Measurements from ENCODE around the gene TMEM131.

Gene TMEM131

GRCh38 chr2:97716695-97717612 is 278.8 kb downstream of the TMEM131 start:
- ChIA-PET CTCF (interaction anchor here (2.1 to 2.5 kb wide), 4 partner anchors 17 to 24 kb away, joined by 7 to 18 read pairs (median 10); no protein-coding TSS in a partner anchor), POLR2A (no interaction called here)
- TF ChIP-seq CTCF (IDR thresholded peaks at IDR 0.05; ENCODE audit: control extremely low read depth, extremely low read depth, low read depth, missing control alignments) = no peak
- no peak for DNase-seq (ENCODE audit: extremely low spot score)

- ChIA-PET CTCF (interaction anchor here (2.2 kb wide), 1 partner anchor 24 kb away, joined by 7 read pairs; no protein-coding TSS in a partner anchor), POLR2A (no interaction called here)
- no peak for DNase-seq (ENCODE audit: extremely low spot score)
- TF ChIP-seq CTCF (IDR thresholded peaks at IDR 0.05; ENCODE audit: control extremely low read depth, extremely low read depth, low read depth, missing control alignments) = no peak
Measured at GRCh38 chr2:97715951-97716694, 279.6 kb downstream of the TMEM131 start.

GRCh38 chr2:97714950-97715652 is 280.6 kb downstream of the TMEM131 start:
- ChIA-PET CTCF (interaction anchor here (2.2 to 10.6 kb wide), 2 partner anchors 17 to 25 kb away, joined by 7 to 122 read pairs; no protein-coding TSS in a partner anchor), POLR2A (no interaction called here)
- DNase-seq (ENCODE audit: extremely low spot score) = no peak
- no peak for TF ChIP-seq CTCF (IDR thresholded peaks at IDR 0.05; ENCODE audit: control extremely low read depth, extremely low read depth, low read depth, missing control alignments)

- ChIA-PET CTCF (interaction anchor here (0.6 to 10.6 kb wide), 3 partner anchors 16 to 27 kb away, joined by 3 to 122 read pairs (median 3); no protein-coding TSS in a partner anchor), POLR2A (no interaction called here)
- no peak for TF ChIP-seq CTCF (IDR thresholded peaks at IDR 0.05; ENCODE audit: control extremely low read depth, extremely low read depth, low read depth, missing control alignments)
- no peak for DNase-seq (ENCODE audit: extremely low spot score)
Measured at GRCh38 chr2:97714084-97714949, 281.4 kb downstream of the TMEM131 start.

- POLR2A ChIA-PET = no interaction called here
- no peak for DNase-seq (ENCODE audit: extremely low spot score)
- no peak for TF ChIP-seq CTCF (IDR thresholded peaks at IDR 0.05; ENCODE audit: control extremely low read depth, extremely low read depth, low read depth, missing control alignments)
- CTCF ChIA-PET = interaction anchor here (0.8 to 10.6 kb wide), 3 partner anchors 15 to 28 kb away, joined by 3 to 122 read pairs (median 13); no protein-coding TSS in a partner anchor
Measured at GRCh38 chr2:97713296-97714083, 282.3 kb downstream of the TMEM131 start, which contains the start of gene ZAP70. Gene ZAP70 (plus strand): TSS chr2:97713576. CDS start chr2:97724037, 10,461 bp downstream.

Measured in GM10248 (cell line).